ENCODE measurements around the gene ZBTB47.

ZBTB47 gene

GRCh38 chr3:42698216-42698910 lies 44.9 kb downstream of the ZBTB47 start:
- in situ Hi-C loops (cut with MboI; ENCODE audit: low sequenced_read_pairs) = no loop called here

- in situ Hi-C loops (cut with MboI; ENCODE audit: low sequenced_read_pairs) = no loop called here
Measured at GRCh38 chr3:42698911-42699230, 45.4 kb downstream of the ZBTB47 start.

GRCh38 chr3:42699511-42699971 lies 46.0 kb downstream of the ZBTB47 start:
- in situ Hi-C loops (cut with MboI; ENCODE audit: low sequenced_read_pairs) = no loop called here

GRCh38 chr3:42700366-42701288 lies 47.1 kb downstream of the ZBTB47 start:
- in situ Hi-C loops (cut with MboI; ENCODE audit: low sequenced_read_pairs) = no loop called here

GRCh38 chr3:42701371-42702065 lies 48.0 kb downstream of the ZBTB47 start:
- in situ Hi-C loops (cut with MboI; ENCODE audit: low sequenced_read_pairs) = no loop called here

GRCh38 chr3:42702066-42702951 lies 48.8 kb downstream of the ZBTB47 start, which contains the start of gene HHATL:
Gene HHATL (minus strand): TSS chr3:42702798. CDS start chr3:42700826, 1,972 bp downstream.
- in situ Hi-C loops (cut with MboI; ENCODE audit: low sequenced_read_pairs) = no loop called here

GRCh38 chr3:42702982-42703694 lies 49.6 kb downstream of the ZBTB47 start:
- in situ Hi-C loops (cut with MboI; ENCODE audit: low sequenced_read_pairs) = no loop called here

GRCh38 chr3:42703695-42704025 lies 50.2 kb downstream of the ZBTB47 start:
- in situ Hi-C loops (cut with MboI; ENCODE audit: low sequenced_read_pairs) = no loop called here

- in situ Hi-C loops (cut with MboI; ENCODE audit: low sequenced_read_pairs) = no loop called here
Measured at GRCh38 chr3:42704136-42704841, 50.8 kb downstream of the ZBTB47 start.

GRCh38 chr3:42705058-42705767 lies 51.7 kb downstream of the ZBTB47 start:
- in situ Hi-C loops (cut with MboI; ENCODE audit: low sequenced_read_pairs) = no loop called here

GRCh38 chr3:42705962-42706585 lies 52.6 kb downstream of the ZBTB47 start:
- in situ Hi-C loops (cut with MboI; ENCODE audit: low sequenced_read_pairs) = no loop called here

- in situ Hi-C loops (cut with MboI; ENCODE audit: low sequenced_read_pairs) = no loop called here
Measured at GRCh38 chr3:42706721-42707619, 53.5 kb downstream of the ZBTB47 start.

- in situ Hi-C loops (cut with MboI; ENCODE audit: low sequenced_read_pairs) = no loop called here
Measured at GRCh38 chr3:42707620-42708355, 54.3 kb downstream of the ZBTB47 start.

- in situ Hi-C loops (cut with MboI; ENCODE audit: low sequenced_read_pairs) = no loop called here
Measured at GRCh38 chr3:42708611-42709151, 55.2 kb downstream of the ZBTB47 start.

- in situ Hi-C loops (cut with MboI; ENCODE audit: low sequenced_read_pairs) = no loop called here
Measured at GRCh38 chr3:42709621-42710020, 56.1 kb downstream of the ZBTB47 start.

GRCh38 chr3:42710323-42711021 lies 57.0 kb downstream of the ZBTB47 start:
- in situ Hi-C loops (cut with MboI; ENCODE audit: low sequenced_read_pairs) = no loop called here

Measured in HL-60/S4 treated with phorbol 12-myristate 13-acetate at 8.2 ng/mL for 4 days and 3 days (cell line).